ENCODE data around the gene PSMG2. TPM values are rescaled to one million over a fixed set of nuclear protein-coding genes. Genes with fewer than 3 reads are reported as not detected.

PSMG2 gene
- polyA plus RNA-seq, 1 donor from 2014 or later = 87.2 TPM

GRCh38 chr18:12659904-12660605, 42.8 kb upstream of the PSMG2 start:
- H3K36me3 ChIP-seq (ENCODE audit: insufficient read depth, low read length) = no peaks in the 10 kb centered on the region

DNA sequence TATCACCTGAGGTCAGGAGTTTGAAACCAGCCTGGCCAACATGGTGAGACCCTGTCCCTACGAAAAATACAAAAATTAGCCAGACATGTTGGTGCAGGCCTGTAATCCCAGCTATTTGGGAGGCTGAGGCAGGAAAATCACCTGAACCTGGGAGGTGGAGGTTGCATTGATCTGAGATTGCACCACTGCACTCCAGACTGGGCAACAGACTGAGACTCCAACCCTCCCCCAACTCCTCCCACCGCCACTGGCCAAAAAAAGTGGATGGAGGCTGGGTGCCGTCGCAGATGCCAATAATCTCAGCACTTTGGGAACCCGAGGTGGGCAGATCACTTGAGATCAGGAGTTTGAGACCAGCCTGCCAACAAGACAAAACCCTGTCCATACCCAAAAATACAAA, 34.8 kb upstream of the PSMG2 start:
- TF ChIP-seq SMC3 (conservative IDR thresholded peaks at IDR 0.05; ENCODE audit: poor library complexity) (no peak), REST (IDR thresholded peaks at IDR 0.05; ENCODE audit: borderline replicate concordance) (no peak), MXI1 (conservative IDR thresholded peaks at IDR 0.05; ENCODE audit: poor library complexity, severe bottlenecking) (no peak), TAF1 (IDR thresholded peaks at IDR 0.05; ENCODE audit: low read depth) (no peak), RAD21 (conservative IDR thresholded peaks at IDR 0.05) (no peak), POLR2AphosphoS5 (IDR thresholded peaks at IDR 0.05) (no peak)
- TF ChIP-seq, protein P1, sequence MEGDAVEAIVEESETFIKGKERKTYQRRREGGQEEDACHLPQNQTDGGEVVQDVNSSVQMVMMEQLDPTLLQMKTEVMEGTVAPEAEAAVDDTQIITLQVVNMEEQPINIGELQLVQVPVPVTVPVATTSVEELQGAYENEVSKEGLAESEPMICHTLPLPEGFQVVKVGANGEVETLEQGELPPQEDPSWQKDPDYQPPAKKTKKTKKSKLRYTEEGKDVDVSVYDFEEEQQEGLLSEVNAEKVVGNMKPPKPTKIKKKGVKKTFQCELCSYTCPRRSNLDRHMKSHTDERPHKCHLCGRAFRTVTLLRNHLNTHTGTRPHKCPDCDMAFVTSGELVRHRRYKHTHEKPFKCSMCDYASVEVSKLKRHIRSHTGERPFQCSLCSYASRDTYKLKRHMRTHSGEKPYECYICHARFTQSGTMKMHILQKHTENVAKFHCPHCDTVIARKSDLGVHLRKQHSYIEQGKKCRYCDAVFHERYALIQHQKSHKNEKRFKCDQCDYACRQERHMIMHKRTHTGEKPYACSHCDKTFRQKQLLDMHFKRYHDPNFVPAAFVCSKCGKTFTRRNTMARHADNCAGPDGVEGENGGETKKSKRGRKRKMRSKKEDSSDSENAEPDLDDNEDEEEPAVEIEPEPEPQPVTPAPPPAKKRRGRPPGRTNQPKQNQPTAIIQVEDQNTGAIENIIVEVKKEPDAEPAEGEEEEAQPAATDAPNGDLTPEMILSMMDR (IDR thresholded peaks at IDR 0.05; ENCODE audit: poor library complexity, severe bottlenecking) = no peak
- H3K36me3 ChIP-seq (ENCODE audit: insufficient read depth, low read length) = no peaks in the 10 kb centered on the region
- no peak overlapping the region for H3K27ac ChIP-seq (ENCODE audit: low read length)
- H3K4me3 ChIP-seq (ENCODE audit: low read length) = no peak overlapping the region
- H4K20me1 ChIP-seq (ENCODE audit: insufficient read depth) = no peaks in the 10 kb centered on the region
- no peaks in the 10 kb centered on the region for H3K79me2 ChIP-seq (replicated peaks; ENCODE audit: insufficient read depth, low read length)
- no peak overlapping the region for H3K9ac ChIP-seq (ENCODE audit: low read length)
- no peaks in the 10 kb centered on the region for H3K9me3 ChIP-seq (ENCODE audit: low read length)
- no peaks in the 10 kb centered on the region for H3K27me3 ChIP-seq (ENCODE audit: insufficient read depth, low read depth, low read length)
- H2AFZ ChIP-seq (ENCODE audit: low read depth, low read length) = no peak overlapping the region
- no peak overlapping the region for H3K4me2 ChIP-seq (ENCODE audit: low read length)
- H3F3A ChIP-seq (ENCODE audit: insufficient read depth, low read length, poor library complexity, severe bottlenecking) = no peaks in the 10 kb centered on the region
- no peaks in the 10 kb centered on the region for H3K9me2 ChIP-seq (ENCODE audit: insufficient read depth, low read length)

More at GRCh38 chr18:12659904-12660605, 42.8 kb upstream of the PSMG2 start:
- no peak overlapping the region for H2AFZ ChIP-seq (ENCODE audit: low read depth, low read length)
- H3K9me3 ChIP-seq (ENCODE audit: low read length) = no peaks in the 10 kb centered on the region
- TF ChIP-seq TAF1 (IDR thresholded peaks at IDR 0.05; ENCODE audit: low read depth) = no peak
- peak; percentile 90 for TF ChIP-seq SMC3 (conservative IDR thresholded peaks at IDR 0.05; ENCODE audit: poor library complexity)
- TF ChIP-seq, protein P1 (IDR thresholded peaks at IDR 0.05; ENCODE audit: poor library complexity, severe bottlenecking) = peak; percentile 87
- TF ChIP-seq MXI1 (conservative IDR thresholded peaks at IDR 0.05; ENCODE audit: poor library complexity, severe bottlenecking) = no peak
- TF ChIP-seq REST (IDR thresholded peaks at IDR 0.05; ENCODE audit: borderline replicate concordance) = no peak
- peak; percentile 87 for TF ChIP-seq RAD21 (conservative IDR thresholded peaks at IDR 0.05)
- TF ChIP-seq EP300 (conservative IDR thresholded peaks at IDR 0.05; ENCODE audit: poor library complexity, severe bottlenecking) = no peak
- H3K79me2 ChIP-seq (replicated peaks; ENCODE audit: insufficient read depth, low read length) = peaks cover 4% of the 10 kb centered on the region
- no peak overlapping the region for H3K9ac ChIP-seq (ENCODE audit: low read length)
- no peaks in the 10 kb centered on the region for H3K9me2 ChIP-seq (ENCODE audit: insufficient read depth, low read length)
- H4K20me1 ChIP-seq (ENCODE audit: insufficient read depth) = no peaks in the 10 kb centered on the region
- H3K4me2 ChIP-seq (ENCODE audit: low read length) = no peak overlapping the region
- no peak overlapping the region for H3K27ac ChIP-seq (ENCODE audit: low read length)
- H3K27me3 ChIP-seq (ENCODE audit: insufficient read depth, low read depth, low read length) = no peaks in the 10 kb centered on the region
- no peak overlapping the region for H3K4me3 ChIP-seq (ENCODE audit: low read length)
- no peaks in the 10 kb centered on the region for H3F3A ChIP-seq (ENCODE audit: insufficient read depth, low read length, poor library complexity, severe bottlenecking)

Data from neural cell (in vitro differentiated cells).